OCI-LY1 (cell line): ENCODE data around the gene NHLH2.

Experiments used
- H2AFZ ChIP-seq: fragments of 200-600 bp; sonication (generic), shearing (Covaris generic); 2 replicates; pipeline ENCODE4 v1.6.0; 2014; ENCODE audit warnings: antibody characterized with exemption, mild to moderate bottlenecking, low read length
- H3F3A ChIP-seq: fragments of 200-600 bp; sonication (generic), shearing (Covaris generic); 2 replicates; pipeline ENCODE4 v1.6.0; 2014; ENCODE audit warnings: mild to moderate bottlenecking, antibody characterized with exemption, low read length, moderate library complexity; ENCODE audit not compliant: insufficient read depth
- H3K27ac ChIP-seq: fragments of 200-600 bp; sonication (generic); 2 replicates; pipeline ENCODE4 v1.5.1; 2014; ENCODE audit warnings: low read length, mixed run types, mild to moderate bottlenecking, low read depth; ENCODE audit not compliant: poor library complexity, severe bottlenecking
- H3K27me3 ChIP-seq: fragments of 200-600 bp; sonication (generic); 2 replicates; pipeline ENCODE4 v1.6.0; 2014; ENCODE audit warnings: antibody characterized with exemption, mild to moderate bottlenecking, low read length, moderate library complexity; ENCODE audit not compliant: insufficient read depth
- H3K36me3 ChIP-seq: fragments of 200-600 bp; sonication (generic); 2 replicates; pipeline ENCODE4 v1.6.1; 2014; ENCODE audit warnings: mild to moderate bottlenecking, antibody characterized with exemption, low read length, moderate library complexity, mixed read lengths; ENCODE audit not compliant: insufficient read depth
- H3K4me1 ChIP-seq: fragments of 200-600 bp; sonication (generic); 2 replicates; pipeline ENCODE4 v1.5.1; 2014; ENCODE audit warnings: mild to moderate bottlenecking, low read length, moderate library complexity; ENCODE audit not compliant: insufficient read depth, severe bottlenecking
- H3K4me2 ChIP-seq: fragments of 200-600 bp; sonication (generic), shearing (Covaris generic); 2 replicates; pipeline ENCODE4 v1.6.1; 2014; ENCODE audit warnings: low read length
- H3K4me3 ChIP-seq: fragments of 200-600 bp; sonication (generic); 2 replicates; pipeline ENCODE4 v1.5.1; 2014; ENCODE audit warnings: low read length, low read depth, mild to moderate bottlenecking, mixed read lengths; ENCODE audit not compliant: poor library complexity, severe bottlenecking
- H3K79me2 ChIP-seq: fragments of 200-600 bp; shearing (Covaris generic); 2 replicates; pipeline ENCODE4 v1.6.1; 2016; ENCODE audit warnings: mixed run types, low read length, mixed read lengths; ENCODE audit not compliant: insufficient read depth
- H3K9ac ChIP-seq: fragments of 200-600 bp; sonication (generic), shearing (Covaris generic); 2 replicates; pipeline ENCODE4 v1.6.1; 2014; ENCODE audit warnings: mild to moderate bottlenecking, low read length, mixed read lengths
- H3K9me2 ChIP-seq: fragments of 200-600 bp; sonication (generic), shearing (Covaris generic); 2 replicates; pipeline ENCODE4 v1.6.1; 2014; ENCODE audit warnings: low read depth, mild to moderate bottlenecking, low read length, mixed read lengths
- H3K9me3 ChIP-seq: fragments of 200-600 bp; shearing (Covaris generic); 2 replicates; pipeline ENCODE4 v1.6.1; 2014; ENCODE audit warnings: low read length, mixed read lengths
- H4K20me1 ChIP-seq: fragments of 200-600 bp; sonication (generic), shearing (Covaris generic); 2 replicates; pipeline ENCODE4 v1.6.0; 2016; ENCODE audit warnings: mild to moderate bottlenecking, low read length; ENCODE audit not compliant: insufficient read depth
- CTCF ChIP-seq: fragments of 200-600 bp; sonication (generic), shearing (Covaris generic); IDR thresholded peaks from 2 replicates; pipeline ENCODE4 v1.5.1; 2017; ENCODE audit warnings: mild to moderate bottlenecking, antibody characterized with exemption, low read length, moderate library complexity, mixed read lengths
- EZH2 ChIP-seq: fragments of 200-600 bp; sonication (generic), shearing (Covaris generic); IDR thresholded peaks from 2 replicates; pipeline ENCODE4 v1.8.0; 2017; ENCODE audit warnings: borderline replicate concordance, mixed run types, mild to moderate bottlenecking, antibody characterized with exemption, low read length, moderate library complexity, mixed read lengths

The NHLH2 gene

GRCh38 chr1:115839679-115840237 lies 1.2 kb downstream of the NHLH2 start:
- H3K36me3 ChIP-seq, result no peaks in the 10 kb centered on the region
- no peak overlapping the region for H3K27ac ChIP-seq
- H3K9me3 ChIP-seq, result no peaks in the 10 kb centered on the region
- H3F3A ChIP-seq, result no peaks in the 10 kb centered on the region
- no peak overlapping the region for H2AFZ ChIP-seq
- H3K4me3 ChIP-seq, result no peak overlapping the region
- TF ChIP-seq CTCF, result no peak
- TF ChIP-seq EZH2, result no peak
- H4K20me1 ChIP-seq, result no peaks in the 10 kb centered on the region
- no peaks in the 10 kb centered on the region for H3K4me1 ChIP-seq
- H3K4me2 ChIP-seq, result no peak overlapping the region
- H3K9me2 ChIP-seq, result no peaks in the 10 kb centered on the region
- H3K27me3 ChIP-seq, result no peaks in the 10 kb centered on the region
- no peaks in the 10 kb centered on the region for H3K79me2 ChIP-seq
- H3K9ac ChIP-seq, result no peak overlapping the region

- no peaks in the 10 kb centered on the region for H3K9me2 ChIP-seq
- H3K4me2 ChIP-seq, result no peak overlapping the region
- H3K79me2 ChIP-seq, result no peaks in the 10 kb centered on the region
- no peak overlapping the region for H3K27ac ChIP-seq
- H2AFZ ChIP-seq, result no peak overlapping the region
- H3K4me3 ChIP-seq, result no peak overlapping the region
- H4K20me1 ChIP-seq, result no peaks in the 10 kb centered on the region
- H3K9ac ChIP-seq, result no peak overlapping the region
- no peak for TF ChIP-seq EZH2
- no peak for TF ChIP-seq CTCF
- no peaks in the 10 kb centered on the region for H3K4me1 ChIP-seq
- no peaks in the 10 kb centered on the region for H3K9me3 ChIP-seq
- H3K36me3 ChIP-seq, result no peaks in the 10 kb centered on the region
- no peaks in the 10 kb centered on the region for H3F3A ChIP-seq
- no peaks in the 10 kb centered on the region for H3K27me3 ChIP-seq
Observed at GRCh38 chr1:115839029-115839678, 1.8 kb downstream of the NHLH2 start.

GRCh38 chr1:115838431-115839028 lies 2.4 kb downstream of the NHLH2 start:
- no peaks in the 10 kb centered on the region for H3K27me3 ChIP-seq
- H3K4me3 ChIP-seq, result no peak overlapping the region
- H3K9me2 ChIP-seq, result no peaks in the 10 kb centered on the region
- no peaks in the 10 kb centered on the region for H3F3A ChIP-seq
- H3K9me3 ChIP-seq, result no peaks in the 10 kb centered on the region
- no peaks in the 10 kb centered on the region for H3K36me3 ChIP-seq
- H4K20me1 ChIP-seq, result no peaks in the 10 kb centered on the region
- no peak overlapping the region for H3K9ac ChIP-seq
- no peak overlapping the region for H2AFZ ChIP-seq
- no peak overlapping the region for H3K27ac ChIP-seq
- H3K4me1 ChIP-seq, result no peaks in the 10 kb centered on the region
- TF ChIP-seq EZH2 (no peak), CTCF (no peak)
- H3K4me2 ChIP-seq, result no peak overlapping the region
- H3K79me2 ChIP-seq, result no peaks in the 10 kb centered on the region
